ENCODE results near the gene POMT2.
A peak's percentile ranks its signal among the peaks of the same experiment; 100 is the strongest.
"Not testable (repeated sequence)": the region's sequence is repeated elsewhere in the genome, so short reads cannot be mapped to it uniquely, and the experiment has no call there.

POMT2 gene

GRCh38 chr14:77320238-77320935 is at the start of gene POMT2:
Gene POMT2, minus strand, starts transcription at chr14:77320883. Its CDS starts 202 bp downstream, at chr14:77320681.
- DNase-seq: peak; percentile 90

- DNase-seq: no peak
Measured at GRCh38 chr14:77369285-77369684, 48.6 kb upstream of the POMT2 start.

GRCh38 chr14:77364146-77364545 is 43.5 kb upstream of the POMT2 start:
- no peak for DNase-seq

GRCh38 chr14:77359626-77360025 is 38.9 kb upstream of the POMT2 start:
- DNase-seq: no peak

- no peak for DNase-seq
Measured at GRCh38 chr14:77356899-77357298, 36.2 kb upstream of the POMT2 start.

GRCh38 chr14:77355811-77356210 is 35.1 kb upstream of the POMT2 start:
- no peak for DNase-seq

GRCh38 chr14:77353469-77354141 is 32.9 kb upstream of the POMT2 start:
- no peak for DNase-seq

- no peak for DNase-seq
Measured at GRCh38 chr14:77347751-77348150, 27.1 kb upstream of the POMT2 start.

GRCh38 chr14:77346495-77346894 is 25.8 kb upstream of the POMT2 start:
- DNase-seq: no peak

GRCh38 chr14:77344377-77344996 is 23.8 kb upstream of the POMT2 start:
- no peak for DNase-seq

- no peak for DNase-seq
Measured at GRCh38 chr14:77343662-77344061, 23.0 kb upstream of the POMT2 start.

GRCh38 chr14:77342726-77343397 is 22.2 kb upstream of the POMT2 start:
- DNase-seq: no peak

GRCh38 chr14:77340389-77340788 is 19.7 kb upstream of the POMT2 start:
- no peak for DNase-seq

- no peak for DNase-seq
Measured at GRCh38 chr14:77339407-77339806, 18.7 kb upstream of the POMT2 start.

GRCh38 chr14:77338302-77338701 is 17.6 kb upstream of the POMT2 start:
- no peak for DNase-seq

GRCh38 chr14:77337880-77338279 is 17.2 kb upstream of the POMT2 start:
- DNase-seq: no peak

GRCh38 chr14:77337255-77337654 is 16.6 kb upstream of the POMT2 start:
- not testable (repeated sequence) for DNase-seq

GRCh38 chr14:77335576-77335975 is 14.9 kb upstream of the POMT2 start:
- DNase-seq: no peak

GRCh38 chr14:77329872-77330271 is 9.2 kb upstream of the POMT2 start:
- no peak for DNase-seq

GRCh38 chr14:77327111-77327510 is 6.4 kb upstream of the POMT2 start:
- no peak for DNase-seq

- no peak for DNase-seq
Measured at GRCh38 chr14:77325746-77326094, 5.0 kb upstream of the POMT2 start.

GRCh38 chr14:77324816-77325745 is 4.4 kb upstream of the POMT2 start:
- no peak for DNase-seq

GRCh38 chr14:77324289-77324688 is 3.6 kb upstream of the POMT2 start:
- no peak for DNase-seq
